Caco-2 (cell line): ENCODE data around the gene NFKBIZ. TPM values are rescaled to one million over a fixed set of nuclear protein-coding genes. Genes with fewer than 3 reads are reported as not detected.
"Not testable (repeated sequence)": the region's sequence is repeated elsewhere in the genome, so short reads cannot be mapped to it uniquely, and the experiment has no call there.

Source experiments
- BruUV-seq: library from RNA; stranded (reverse); fragments of 400-500 nt; replicated peaks from 2 replicates; lab custom pipeline; 2021; lab: Mats Ljungman, UMichigan
- CTCF ChIA-PET: fragments of 300-600 bp; sonication (Branson Sonifier 250); formaldehyde crosslinking; loops from one replicate; lab custom pipeline; 2022; ENCODE audit warnings: antibody characterized with exemption; lab: Charles Lee
- POLR2A ChIA-PET: fragments of 300-600 bp; sonication (Branson Sonifier 250); formaldehyde crosslinking; loops from one replicate; lab custom pipeline; 2022; ENCODE audit warnings: antibody characterized with exemption; lab: Charles Lee
- DNase-seq, 2 experiments: peaks; one replicate each; pipeline versions ENCODE4 v3.0.0 to v3.0.0-alpha.2; 2020 to 2022
- H3K27me3 ChIP-seq: replicated peaks from 2 replicates; pipeline ENCODE4 v1.6.0; 2011; ENCODE audit warnings: low read length; ENCODE audit not compliant: control insufficient read depth, insufficient read depth
- H3K36me3 ChIP-seq: 2 replicates; pipeline ENCODE4 v1.5.1; 2011; ENCODE audit warnings: low read length; ENCODE audit not compliant: control insufficient read depth, insufficient read depth
- H3K4me1 ChIP-seq: fragments of 250-450 bp; sonication (Bioruptor Pico); 2 replicates; pipeline ENCODE4 v1.5.1; 2020; ENCODE audit warnings: mild to moderate bottlenecking
- H3K4me3 ChIP-seq: 2 replicates; pipeline ENCODE4 v1.5.1; 2011; ENCODE audit warnings: low read depth, mild to moderate bottlenecking, control low read depth, low read length
- H3K9me3 ChIP-seq: fragments of 250-450 bp; sonication (Bioruptor Pico); 2 replicates; pipeline ENCODE4 v1.5.1; 2020; ENCODE audit warnings: mild to moderate bottlenecking, moderate library complexity
- H3K27ac Mint-ChIP-seq: one replicate; pipeline ENCODE4 v1.8.0; 2022; ENCODE audit warnings: mixed read lengths; ENCODE audit not compliant: unreplicated experiment
- H3K27me3 Mint-ChIP-seq: one replicate; pipeline ENCODE4 v1.8.0; 2022; ENCODE audit warnings: mixed read lengths; ENCODE audit not compliant: insufficient read depth, unreplicated experiment
- H3K36me3 Mint-ChIP-seq: one replicate; pipeline ENCODE4 v1.8.0; 2022; ENCODE audit warnings: mild to moderate bottlenecking, mixed read lengths; ENCODE audit not compliant: insufficient read depth, unreplicated experiment
- H3K4me1 Mint-ChIP-seq: one replicate; pipeline ENCODE4 v1.8.0; 2022; ENCODE audit warnings: low read depth, mixed read lengths; ENCODE audit not compliant: unreplicated experiment
- H3K4me3 Mint-ChIP-seq: one replicate; pipeline ENCODE4 v1.8.0; 2022; ENCODE audit warnings: mild to moderate bottlenecking, moderate library complexity, mixed read lengths; ENCODE audit not compliant: unreplicated experiment
- H3K9me3 Mint-ChIP-seq: one replicate; pipeline ENCODE4 v1.8.0; 2022; ENCODE audit warnings: mixed read lengths; ENCODE audit not compliant: unreplicated experiment
- intact Hi-C: fragments of 100-400 bp; cut with micrococcal nuclease; formaldehyde crosslinking; loops from one replicate; pipeline ENCODE4 v1.10.0; 2022; ENCODE audit not compliant: unreplicated experiment
- total RNA-seq: library from RNA; stranded (reverse); gene quantifications from 2 replicates; pipeline ENCODE4 v1.2.3, GENCODE V29; 2022
- TF ChIP-seq, protein P1 (sequence below), 2 experiments: fragments of 200-600 bp in 1 of 2; IDR thresholded peaks; 1 replicate in 1 of 2; 2 replicates in 1 of 2; pipeline versions ENCODE4 v1.5.1 to v1.8.0; 2011 to 2022; ENCODE audit warnings: antibody characterized with exemption in 1 of 2, control low read depth in 1 of 2, inconsistent platforms in 1 of 2, low read depth in 1 of 2, low read length in 1 of 2, mild to moderate bottlenecking in 1 of 2, moderate library complexity in 1 of 2; ENCODE audit not compliant: insufficient read depth in 1 of 2, severe bottlenecking in 1 of 2, unreplicated experiment in 1 of 2

NFKBIZ gene
- total RNA-seq, 1 experiment from 2014 or later, result 20.2 TPM

DNA sequence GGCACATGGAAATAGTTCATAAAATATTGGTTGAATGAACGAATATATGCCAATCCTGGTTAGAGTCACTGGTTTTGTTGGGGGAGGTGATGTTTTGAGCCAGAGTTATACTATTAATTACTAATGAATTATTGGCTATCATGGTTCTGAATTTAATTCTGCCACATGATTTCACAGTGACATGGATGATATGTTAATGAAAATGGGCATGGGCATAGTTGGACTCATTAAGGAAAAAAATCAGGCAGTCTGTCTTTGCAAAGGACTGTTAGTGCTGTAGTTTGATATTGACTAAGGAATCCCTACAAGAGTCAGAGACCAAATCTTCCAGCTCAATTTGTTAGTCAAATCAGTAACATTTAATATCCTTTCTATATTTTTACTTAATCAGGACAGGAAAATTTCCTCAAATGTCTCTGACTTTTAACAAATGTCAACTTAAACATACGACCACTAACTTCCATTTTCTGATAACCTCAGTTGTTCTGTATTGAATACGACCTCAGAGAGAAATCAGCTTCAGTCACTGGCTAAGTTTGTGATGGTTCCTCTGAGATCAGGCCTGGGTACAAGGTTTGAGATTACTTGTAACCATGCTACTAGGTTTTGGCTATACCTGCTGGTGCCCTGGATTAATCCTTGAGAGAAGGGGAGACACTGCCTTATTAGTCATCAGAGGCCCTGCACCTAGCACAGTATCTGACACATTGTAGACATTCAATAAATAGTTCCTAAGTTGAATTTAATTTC, 13.3 kb downstream of the NFKBIZ start:
- Mint-ChIP-seq H3K27ac (no peak overlapping the region), H3K27me3 (no peaks in the 10 kb centered on the region), H3K9me3 (no peaks in the 10 kb centered on the region), H3K4me1 (peaks cover 7% of the 10 kb centered on the region), H3K4me3 (no peak overlapping the region), H3K36me3 (peaks cover 40% of the 10 kb centered on the region)
- Histone ChIP-seq H3K9me3 (no peaks in the 10 kb centered on the region), H3K4me1 (peaks cover 4% of the 10 kb centered on the region), H3K36me3 (no peaks in the 10 kb centered on the region; the same call in 1 of the 2 replicates), H3K4me3 (no peak overlapping the region), H3K27me3 (no peaks in the 10 kb centered on the region)
- CTCF ChIA-PET, result no interaction called here
- TF ChIP-seq, protein P1, sequence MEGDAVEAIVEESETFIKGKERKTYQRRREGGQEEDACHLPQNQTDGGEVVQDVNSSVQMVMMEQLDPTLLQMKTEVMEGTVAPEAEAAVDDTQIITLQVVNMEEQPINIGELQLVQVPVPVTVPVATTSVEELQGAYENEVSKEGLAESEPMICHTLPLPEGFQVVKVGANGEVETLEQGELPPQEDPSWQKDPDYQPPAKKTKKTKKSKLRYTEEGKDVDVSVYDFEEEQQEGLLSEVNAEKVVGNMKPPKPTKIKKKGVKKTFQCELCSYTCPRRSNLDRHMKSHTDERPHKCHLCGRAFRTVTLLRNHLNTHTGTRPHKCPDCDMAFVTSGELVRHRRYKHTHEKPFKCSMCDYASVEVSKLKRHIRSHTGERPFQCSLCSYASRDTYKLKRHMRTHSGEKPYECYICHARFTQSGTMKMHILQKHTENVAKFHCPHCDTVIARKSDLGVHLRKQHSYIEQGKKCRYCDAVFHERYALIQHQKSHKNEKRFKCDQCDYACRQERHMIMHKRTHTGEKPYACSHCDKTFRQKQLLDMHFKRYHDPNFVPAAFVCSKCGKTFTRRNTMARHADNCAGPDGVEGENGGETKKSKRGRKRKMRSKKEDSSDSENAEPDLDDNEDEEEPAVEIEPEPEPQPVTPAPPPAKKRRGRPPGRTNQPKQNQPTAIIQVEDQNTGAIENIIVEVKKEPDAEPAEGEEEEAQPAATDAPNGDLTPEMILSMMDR (IDR thresholded peaks at IDR 0.05; ENCODE audit: insufficient read depth in 1 of 2, low read depth in 1 of 2, low read length in 1 of 2, severe bottlenecking in 1 of 2, unreplicated experiment in 1 of 2), result no peak
- no TSS peak for BruUV-seq
- intact Hi-C loops, result no loop called here
- POLR2A ChIA-PET, result no interaction called here
- DNase-seq, result no peak

- H3K4me3 Mint-ChIP-seq, result not testable (repeated sequence)
Measured at GRCh38 chr3:101864926-101865325, 15.6 kb downstream of the NFKBIZ start.

DNA sequence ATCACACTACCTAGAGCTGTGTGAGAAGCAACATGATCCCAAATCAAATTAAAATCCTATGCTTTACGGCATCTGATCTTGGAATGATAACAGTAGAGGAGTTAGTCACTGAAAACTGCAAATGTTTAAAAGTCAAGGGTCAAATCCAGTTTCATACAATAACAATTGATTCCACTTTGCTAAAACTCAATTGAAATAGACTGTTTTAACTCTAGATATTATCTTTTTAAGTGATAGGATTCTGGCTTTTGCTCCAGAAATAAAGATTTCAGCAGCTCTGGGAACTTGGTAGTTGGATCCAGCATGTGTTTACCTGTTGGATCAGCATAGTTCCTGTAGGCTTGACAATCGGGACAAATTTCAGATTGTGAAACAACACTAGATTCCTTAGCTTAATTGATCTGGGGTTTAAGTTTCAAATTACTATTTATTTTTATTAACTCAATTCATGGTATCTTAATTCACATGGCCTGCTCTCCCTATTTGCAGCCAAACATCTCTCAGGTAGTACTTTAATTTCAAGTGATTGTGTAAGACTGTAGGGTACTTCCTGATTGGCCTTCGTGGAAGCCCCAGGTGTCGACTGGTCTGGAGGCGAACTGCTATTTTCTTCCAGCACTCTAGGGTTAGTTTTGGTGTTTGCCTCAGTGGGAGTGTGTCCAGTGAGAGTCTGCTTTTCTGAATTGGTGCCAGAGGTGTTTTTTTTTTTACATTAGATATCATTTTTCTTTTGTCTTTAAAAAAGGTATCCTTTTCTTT, 16.6 kb downstream of the NFKBIZ start:
- POLR2A ChIA-PET, result no interaction called here

More at GRCh38 chr3:101864926-101865325, 15.6 kb downstream of the NFKBIZ start:
- H3K4me3 ChIP-seq, H3K36me3 ChIP-seq, H3K9me3 Mint-ChIP-seq, H3K27me3 Mint-ChIP-seq, CTCF ChIA-PET, POLR2A ChIA-PET, H3K27ac Mint-ChIP-seq, intact Hi-C loops, BruUV-seq, H3K27me3 ChIP-seq, DNase-seq, H3K9me3 ChIP-seq: not testable (repeated sequence)
- peaks cover 26% of the 10 kb centered on the region for H3K4me1 ChIP-seq
- Mint-ChIP-seq H3K4me1 (peaks cover 10% of the 10 kb centered on the region), H3K36me3 (peaks cover 21% of the 10 kb centered on the region)

More for the DNA sequence above, 16.6 kb downstream of the NFKBIZ start:
- peaks cover 26% of the 10 kb centered on the region for H3K4me1 ChIP-seq
- no peak overlapping the region for H3K4me3 Mint-ChIP-seq
- BruUV-seq, result no TSS peak
- no peaks in the 10 kb centered on the region for H3K27me3 ChIP-seq
- DNase-seq, result peak in 1 of 2 experiments; percentile 41
- H3K4me3 ChIP-seq, result no peak overlapping the region
- H3K9me3 Mint-ChIP-seq, result no peaks in the 10 kb centered on the region
- no peaks in the 10 kb centered on the region for H3K36me3 ChIP-seq
- H3K9me3 ChIP-seq, result no peaks in the 10 kb centered on the region
- no peak overlapping the region for H3K27ac Mint-ChIP-seq
- peaks cover 14% of the 10 kb centered on the region for H3K36me3 Mint-ChIP-seq
- TF ChIP-seq, protein P1 (IDR thresholded peaks at IDR 0.05; ENCODE audit: insufficient read depth in 1 of 2, low read depth in 1 of 2, low read length in 1 of 2, severe bottlenecking in 1 of 2, unreplicated experiment in 1 of 2), result no peak
- H3K27me3 Mint-ChIP-seq, result no peaks in the 10 kb centered on the region
- peaks cover 10% of the 10 kb centered on the region for H3K4me1 Mint-ChIP-seq
- intact Hi-C loops, result no loop called here
- CTCF ChIA-PET, result no interaction called here
